Right lung (tissue), 5 donors: ENCODE measurements around the gene UGT1A7. TPM values are rescaled to one million over a fixed set of nuclear protein-coding genes. Genes with fewer than 3 reads are reported as not detected.
"Not testable (repeated sequence)": the region's sequence is repeated elsewhere in the genome, so short reads cannot be mapped to it uniquely, and the experiment has no call there.

Source experiments
- DNase-seq, 2 donors: peaks; one replicate each; pipeline ENCODE4 v3.0.0-alpha.2; 2013
- polyA plus RNA-seq, 5 donors: library from polyadenylated mRNA; unstranded; fragments of 120-200 nt; gene quantifications; one replicate each; pipeline versions ENCODE4 v1.2.1 to v1.2.3, GENCODE V29; 2013; ENCODE audit warnings: inconsistent platforms in 1 of 5, low replicate concordance in 1 of 5; ENCODE audit not compliant: insufficient read length in 5 of 5, insufficient read depth in 1 of 5

The UGT1A7 gene
- polyA plus RNA-seq, 5 donors: not detected

DNA sequence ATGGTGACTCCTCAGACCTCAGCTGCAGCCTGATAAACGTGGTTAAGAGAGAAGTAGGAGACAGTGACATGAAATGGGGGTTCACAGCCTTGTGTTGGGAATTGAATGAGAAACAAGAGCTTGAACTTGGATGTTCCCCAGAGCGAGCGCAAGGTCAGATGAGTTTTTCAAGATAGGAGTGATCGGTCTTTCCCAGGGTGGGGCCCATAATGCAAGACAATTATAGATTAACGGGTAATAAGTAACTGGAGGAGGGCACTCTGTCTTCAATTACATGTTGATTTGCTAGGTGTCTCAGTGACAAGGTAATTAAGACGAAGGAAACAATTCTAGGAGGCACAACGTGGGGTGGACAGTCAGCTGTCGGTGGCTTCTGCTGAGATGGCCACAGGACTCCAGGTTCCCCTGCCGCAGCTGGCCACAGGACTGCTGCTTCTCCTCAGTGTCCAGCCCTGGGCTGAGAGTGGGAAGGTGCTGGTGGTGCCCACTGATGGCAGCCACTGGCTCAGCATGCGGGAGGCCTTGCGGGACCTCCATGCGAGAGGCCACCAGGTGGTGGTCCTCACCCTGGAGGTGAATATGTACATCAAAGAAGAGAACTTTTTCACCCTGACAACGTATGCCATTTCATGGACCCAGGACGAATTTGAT, 31.0 kb downstream of the UGT1A7 start, which contains the start of gene UGT1A5:
UGT1A5 (plus strand) TSS at position 297 of the 651 bp plus-strand sequence; CDS start at position 382, 85 bp downstream.
- no peak for DNase-seq

GRCh38 chr2:233713262-233713615, 31.5 kb downstream of the UGT1A7 start:
- DNase-seq: no peak

GRCh38 chr2:233714121-233714520, 32.4 kb downstream of the UGT1A7 start:
- DNase-seq: no peak

- DNase-seq: no peak
Measured at GRCh38 chr2:233718552-233718951, 36.9 kb downstream of the UGT1A7 start, which contains the start of gene UGT1A4. Gene UGT1A4 (plus strand): TSS chr2:233718736. CDS start chr2:233718821, 85 bp downstream.

DNA sequence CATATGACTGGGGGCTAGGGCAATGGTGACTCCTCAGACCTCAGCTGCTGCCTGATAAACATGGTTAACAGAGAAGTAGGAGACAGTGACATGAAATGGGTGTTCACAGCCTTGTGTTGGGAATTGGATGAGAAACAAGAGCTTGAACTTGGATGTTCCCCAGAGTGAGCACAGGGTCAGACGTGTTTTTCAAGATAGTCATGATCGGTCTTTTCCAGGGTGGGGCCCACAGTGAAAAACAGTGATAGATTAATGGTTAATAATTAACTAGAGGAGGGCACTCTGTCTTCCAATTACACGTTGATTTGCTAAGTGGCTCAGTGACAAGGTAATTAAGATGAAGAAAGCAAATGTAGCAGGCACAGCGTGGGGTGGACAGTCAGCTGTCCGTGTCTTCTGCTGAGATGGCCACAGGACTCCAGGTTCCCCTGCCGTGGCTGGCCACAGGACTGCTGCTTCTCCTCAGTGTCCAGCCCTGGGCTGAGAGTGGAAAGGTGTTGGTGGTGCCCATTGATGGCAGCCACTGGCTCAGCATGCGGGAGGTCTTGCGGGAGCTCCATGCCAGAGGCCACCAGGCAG, 47.1 kb downstream of the UGT1A7 start, which contains the start of gene UGT1A3:
UGT1A3 (plus strand) TSS at position 320 of the 579 bp plus-strand sequence; CDS start at position 405, 85 bp downstream.
- no peak for DNase-seq

DNA sequence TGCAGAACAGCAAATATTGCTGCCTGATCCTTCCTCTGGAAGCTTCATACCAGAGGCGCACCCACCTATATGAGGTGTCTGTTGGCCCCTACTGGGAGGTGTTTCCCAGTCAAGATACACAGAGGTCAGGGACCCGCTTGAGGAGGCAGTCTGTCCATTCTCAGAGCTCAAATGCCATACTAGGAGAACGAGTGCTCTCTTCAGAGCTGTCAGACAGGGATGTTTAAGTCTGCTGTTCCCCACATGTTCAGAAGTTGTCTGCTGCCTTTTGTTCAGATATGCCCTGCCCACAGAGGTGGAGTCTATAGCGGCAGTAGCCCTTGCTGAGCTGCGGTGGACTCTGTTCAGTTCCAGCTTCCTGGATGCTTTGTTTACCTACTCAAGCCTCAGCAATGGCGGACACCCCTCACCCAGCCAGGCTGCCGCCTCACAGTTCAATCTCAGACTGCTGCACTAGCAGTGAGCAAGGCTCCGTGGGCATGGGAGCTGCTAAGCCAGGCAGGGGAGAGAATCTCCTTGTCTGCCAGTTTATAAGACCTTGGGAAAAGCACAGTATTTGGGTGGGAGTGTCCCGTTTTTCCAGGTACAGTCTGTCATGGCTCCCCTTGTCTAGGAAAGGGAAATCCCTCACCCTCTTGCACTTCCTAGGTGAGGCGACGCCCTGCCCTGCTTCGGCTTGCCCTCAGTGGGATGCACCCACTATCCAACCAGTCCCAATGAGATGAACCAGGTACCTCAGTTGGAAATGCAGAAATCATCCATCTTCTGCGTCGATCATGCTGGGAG, 55.4 kb downstream of the UGT1A7 start:
- not testable (repeated sequence) for DNase-seq

- DNase-seq: no peak
Measured at GRCh38 chr2:233740870-233741269, 59.2 kb downstream of the UGT1A7 start.

DNA sequence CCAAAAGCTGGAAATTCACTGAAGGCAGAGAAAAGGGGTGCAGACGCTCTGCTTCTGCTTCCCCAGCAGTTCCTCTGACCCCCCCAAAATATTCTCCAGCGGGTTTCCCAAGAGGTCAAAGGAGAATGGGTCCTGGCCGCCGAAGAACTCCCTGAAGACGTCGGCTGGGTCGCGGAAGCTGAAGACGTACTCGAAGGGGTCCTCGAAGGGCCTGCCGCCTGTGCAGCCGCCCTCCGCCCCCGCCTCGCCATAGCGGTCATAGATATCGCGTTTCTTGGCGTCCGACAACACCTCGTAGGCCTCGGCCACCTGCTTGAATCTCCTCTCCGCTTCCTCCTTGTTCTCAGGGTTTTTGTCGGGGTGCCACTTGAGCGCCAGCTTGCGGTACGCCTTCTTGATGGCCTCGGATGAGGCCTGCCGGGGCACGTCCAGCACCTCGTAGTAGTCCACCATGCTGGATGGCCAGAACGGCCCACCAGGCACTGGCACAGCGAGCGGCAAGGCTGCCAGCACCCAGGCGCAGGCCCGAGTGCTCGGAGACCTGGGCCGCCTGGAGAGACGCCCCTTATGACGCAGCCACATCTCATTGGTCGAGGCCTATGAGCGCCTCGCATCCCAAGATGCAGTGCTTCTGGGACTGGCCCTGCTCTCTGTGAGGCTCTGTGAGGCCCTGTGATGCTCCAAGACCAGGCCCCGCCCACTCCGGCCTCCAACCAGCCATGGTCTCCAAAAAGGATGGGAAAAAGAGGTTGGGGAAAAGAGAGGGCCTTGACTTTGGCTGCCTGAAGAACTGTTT, 62.0 kb downstream of the UGT1A7 start:
- no peak for DNase-seq

- no peak for DNase-seq
Measured at GRCh38 chr2:233745073-233745755, 63.5 kb downstream of the UGT1A7 start.

DNA sequence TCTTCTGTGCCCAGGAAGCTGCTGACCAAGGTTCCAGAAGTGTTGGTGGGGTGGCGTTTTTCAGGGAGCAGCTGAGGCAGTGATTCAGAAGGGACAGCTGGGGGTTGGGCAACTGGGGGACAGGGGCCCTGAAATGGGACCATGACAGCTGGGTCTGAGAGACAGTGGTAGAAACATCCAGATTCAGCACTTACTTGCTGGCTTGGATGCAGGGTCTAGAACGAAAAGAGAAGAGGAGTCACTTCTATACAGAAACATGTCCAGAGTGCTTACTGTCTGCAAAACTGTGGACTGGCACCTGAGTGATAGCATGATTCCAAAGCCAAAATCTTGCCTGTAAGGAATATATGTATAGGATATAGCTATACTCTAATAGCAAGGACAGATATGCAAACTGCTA, 64.1 kb downstream of the UGT1A7 start:
- DNase-seq: not testable (repeated sequence)

- no peak for DNase-seq
Measured at GRCh38 chr2:233746475-233747282, 65.0 kb downstream of the UGT1A7 start.

- DNase-seq: no peak
Measured at GRCh38 chr2:233747283-233747544, 65.5 kb downstream of the UGT1A7 start.

DNA sequence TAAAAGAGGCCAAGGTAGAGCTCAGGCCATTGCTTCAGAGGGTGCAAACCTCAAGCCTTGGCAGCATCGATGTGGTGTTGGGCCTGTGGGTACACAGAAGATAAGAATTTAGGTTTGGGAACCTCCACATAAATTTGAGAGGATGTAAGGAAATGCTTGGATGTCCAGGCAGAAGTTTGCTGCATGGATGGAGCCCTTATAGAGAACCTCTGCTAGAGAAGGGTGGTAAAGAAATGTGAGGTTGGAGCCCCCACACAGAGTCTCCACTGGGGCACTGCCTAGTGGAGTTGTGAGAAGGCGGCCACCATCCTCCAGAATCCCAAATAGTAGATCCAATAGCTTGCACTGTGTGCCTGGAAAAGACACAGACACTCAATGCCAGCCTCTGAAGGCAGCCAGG, 69.0 kb downstream of the UGT1A7 start:
- not testable (repeated sequence) for DNase-seq

GRCh38 chr2:233751212-233752009, 69.7 kb downstream of the UGT1A7 start:
- DNase-seq: not testable (repeated sequence)

DNA sequence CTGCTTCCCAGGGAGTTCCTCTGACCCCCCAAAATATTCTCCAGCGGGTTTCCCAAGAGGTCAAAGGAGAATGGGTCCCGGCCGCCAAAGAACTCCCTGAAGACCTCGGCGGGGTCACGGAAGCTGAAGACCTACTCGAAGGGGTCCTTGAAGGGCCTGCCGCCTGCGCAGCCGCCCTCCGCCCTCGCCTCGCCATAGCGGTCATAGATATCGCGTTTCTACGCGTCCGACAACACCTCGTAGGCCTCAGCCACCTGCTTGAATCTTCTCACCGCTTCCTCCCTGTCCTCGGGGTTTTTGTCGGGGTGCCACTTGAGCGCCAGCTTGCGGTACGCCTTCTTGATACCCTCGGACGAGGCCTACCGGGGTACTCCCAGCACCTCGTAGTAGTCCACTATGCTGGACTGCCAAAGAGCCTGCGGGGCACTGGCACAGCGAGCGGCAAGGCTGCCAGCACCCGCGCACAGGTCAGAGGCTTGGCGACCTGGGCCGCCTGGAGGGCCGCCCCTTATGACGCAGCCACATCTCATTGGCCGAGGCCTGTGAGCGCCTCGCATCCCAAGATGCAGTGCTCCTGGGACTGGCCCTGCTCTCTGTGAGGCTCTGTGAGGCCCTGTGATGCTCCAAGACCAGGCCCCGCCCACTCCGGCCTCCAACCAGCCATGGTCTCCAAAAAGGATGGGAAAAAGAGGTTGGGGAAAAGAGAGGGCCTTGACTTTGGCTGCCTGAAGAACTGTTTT, 73.3 kb downstream of the UGT1A7 start:
- no peak for DNase-seq

DNA sequence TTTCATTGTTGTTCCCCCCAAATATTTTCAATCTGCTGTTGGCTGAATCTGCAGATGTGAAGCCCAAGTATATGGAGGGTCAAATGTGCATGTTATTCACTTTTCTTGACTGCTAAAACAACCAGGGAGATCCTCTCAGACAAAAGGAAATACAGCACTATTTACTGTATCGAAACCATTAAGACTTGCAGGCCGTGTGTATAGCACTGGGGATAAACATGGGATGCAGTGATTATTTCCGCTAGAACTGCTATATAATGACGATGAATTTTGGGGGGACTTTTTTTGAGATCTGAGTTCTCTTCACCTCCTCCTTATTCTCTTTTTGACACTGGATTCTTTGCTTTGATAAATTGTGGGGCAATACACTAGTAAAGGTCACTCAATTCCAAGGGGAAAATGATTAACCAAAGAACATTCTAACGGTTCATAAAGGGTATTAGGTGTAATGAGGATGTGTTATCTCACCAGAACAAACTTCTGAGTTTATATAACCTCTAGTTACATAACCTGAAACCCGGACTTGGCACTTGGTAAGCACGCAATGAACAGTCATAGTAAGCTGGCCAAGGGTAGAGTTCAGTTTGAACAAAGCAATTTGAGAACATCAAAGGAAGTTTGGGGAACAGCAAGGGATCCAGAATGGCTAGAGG, 74.9 kb downstream of the UGT1A7 start:
- DNase-seq: no peak

- DNase-seq: no peak
Measured at GRCh38 chr2:233758141-233758540, 76.4 kb downstream of the UGT1A7 start.

DNA sequence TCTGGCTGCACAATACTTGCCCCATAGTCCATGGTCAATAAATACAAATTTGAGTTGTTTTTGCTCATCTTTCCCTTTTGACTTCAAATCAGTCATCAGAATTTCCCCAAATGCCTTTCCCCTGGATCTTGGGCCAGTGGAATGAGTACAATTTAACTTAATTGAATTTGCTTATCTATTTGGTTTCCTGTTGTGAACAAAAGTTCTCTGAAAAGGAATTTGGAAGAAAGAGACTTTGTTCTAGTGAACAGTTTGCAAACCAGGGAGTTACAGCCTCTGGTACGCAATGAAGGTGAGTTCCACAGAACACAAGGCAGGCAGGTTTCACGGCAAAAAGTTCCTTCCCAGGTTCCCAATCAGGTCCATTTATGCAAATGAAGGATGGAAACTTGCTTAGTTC, 77.1 kb downstream of the UGT1A7 start:
- no peak for DNase-seq
